WERI-Rb-1 (cell line): ENCODE measurements around the gene BIN2.
A peak's percentile ranks its signal among the peaks of the same experiment; 100 is the strongest.

Experiments
- DNase-seq: peaks from one replicate; pipeline ENCODE4 v3.0.0-alpha.2; 2020
- H3K27ac ChIP-seq: fragments of 250-450 bp; sonication (Bioruptor Pico); 2 replicates; pipeline ENCODE4 v1.5.1; 2020; ENCODE audit warnings: mild to moderate bottlenecking, moderate library complexity
- H3K27me3 ChIP-seq: fragments of 250-450 bp; sonication (Bioruptor Pico); 2 replicates; pipeline ENCODE4 v1.5.1; 2021; ENCODE audit warnings: mild to moderate bottlenecking, low read depth, moderate library complexity; ENCODE audit not compliant: insufficient read depth, severe bottlenecking
- H3K36me3 ChIP-seq: fragments of 250-450 bp; sonication (Bioruptor Pico); 2 replicates; pipeline ENCODE4 v1.5.1; 2020; ENCODE audit warnings: mild to moderate bottlenecking, moderate library complexity
- H3K4me3 ChIP-seq: 2 replicates; pipeline ENCODE4 v1.5.1; 2011; ENCODE audit warnings: low read depth, mild to moderate bottlenecking, control low read depth, low read length
- H3K9me3 ChIP-seq: fragments of 250-450 bp; sonication (Bioruptor Pico); 2 replicates; pipeline ENCODE4 v1.5.1; 2021; ENCODE audit warnings: mild to moderate bottlenecking, moderate library complexity; ENCODE audit not compliant: severe bottlenecking
- TF ChIP-seq, protein P1 (sequence below): IDR thresholded peaks from 2 replicates; pipeline ENCODE4 v1.5.1; 2011; ENCODE audit warnings: low read depth, mild to moderate bottlenecking, control low read depth, inconsistent platforms, low read length

Gene BIN2

DNA sequence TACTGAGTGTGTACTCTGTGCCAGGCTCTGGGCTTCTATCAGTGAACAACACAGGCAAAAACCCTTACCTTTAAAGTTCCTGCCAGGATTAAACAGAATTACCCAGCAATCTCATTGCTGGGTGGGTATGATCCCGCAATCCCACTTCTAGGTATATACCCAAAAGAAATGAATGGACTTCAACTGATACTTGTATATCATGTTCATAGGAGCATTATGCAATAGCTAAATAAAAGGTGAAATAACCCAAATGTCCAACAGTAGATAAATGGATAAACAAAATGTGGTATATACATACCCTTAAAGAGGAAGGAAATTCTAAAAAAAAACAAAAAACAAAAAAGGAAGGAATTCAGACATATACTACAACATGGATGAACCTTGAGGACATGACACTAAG lies 70.7 kb downstream of the BIN2 start:
- no peaks in the 10 kb centered on the region for H3K9me3 ChIP-seq
- no peaks in the 10 kb centered on the region for H3K27me3 ChIP-seq
- no peak for DNase-seq
- TF ChIP-seq, protein P1, sequence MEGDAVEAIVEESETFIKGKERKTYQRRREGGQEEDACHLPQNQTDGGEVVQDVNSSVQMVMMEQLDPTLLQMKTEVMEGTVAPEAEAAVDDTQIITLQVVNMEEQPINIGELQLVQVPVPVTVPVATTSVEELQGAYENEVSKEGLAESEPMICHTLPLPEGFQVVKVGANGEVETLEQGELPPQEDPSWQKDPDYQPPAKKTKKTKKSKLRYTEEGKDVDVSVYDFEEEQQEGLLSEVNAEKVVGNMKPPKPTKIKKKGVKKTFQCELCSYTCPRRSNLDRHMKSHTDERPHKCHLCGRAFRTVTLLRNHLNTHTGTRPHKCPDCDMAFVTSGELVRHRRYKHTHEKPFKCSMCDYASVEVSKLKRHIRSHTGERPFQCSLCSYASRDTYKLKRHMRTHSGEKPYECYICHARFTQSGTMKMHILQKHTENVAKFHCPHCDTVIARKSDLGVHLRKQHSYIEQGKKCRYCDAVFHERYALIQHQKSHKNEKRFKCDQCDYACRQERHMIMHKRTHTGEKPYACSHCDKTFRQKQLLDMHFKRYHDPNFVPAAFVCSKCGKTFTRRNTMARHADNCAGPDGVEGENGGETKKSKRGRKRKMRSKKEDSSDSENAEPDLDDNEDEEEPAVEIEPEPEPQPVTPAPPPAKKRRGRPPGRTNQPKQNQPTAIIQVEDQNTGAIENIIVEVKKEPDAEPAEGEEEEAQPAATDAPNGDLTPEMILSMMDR: no peak
- H3K4me3 ChIP-seq: no peak overlapping the region
- no peak overlapping the region for H3K27ac ChIP-seq
- no peaks in the 10 kb centered on the region for H3K36me3 ChIP-seq

DNA sequence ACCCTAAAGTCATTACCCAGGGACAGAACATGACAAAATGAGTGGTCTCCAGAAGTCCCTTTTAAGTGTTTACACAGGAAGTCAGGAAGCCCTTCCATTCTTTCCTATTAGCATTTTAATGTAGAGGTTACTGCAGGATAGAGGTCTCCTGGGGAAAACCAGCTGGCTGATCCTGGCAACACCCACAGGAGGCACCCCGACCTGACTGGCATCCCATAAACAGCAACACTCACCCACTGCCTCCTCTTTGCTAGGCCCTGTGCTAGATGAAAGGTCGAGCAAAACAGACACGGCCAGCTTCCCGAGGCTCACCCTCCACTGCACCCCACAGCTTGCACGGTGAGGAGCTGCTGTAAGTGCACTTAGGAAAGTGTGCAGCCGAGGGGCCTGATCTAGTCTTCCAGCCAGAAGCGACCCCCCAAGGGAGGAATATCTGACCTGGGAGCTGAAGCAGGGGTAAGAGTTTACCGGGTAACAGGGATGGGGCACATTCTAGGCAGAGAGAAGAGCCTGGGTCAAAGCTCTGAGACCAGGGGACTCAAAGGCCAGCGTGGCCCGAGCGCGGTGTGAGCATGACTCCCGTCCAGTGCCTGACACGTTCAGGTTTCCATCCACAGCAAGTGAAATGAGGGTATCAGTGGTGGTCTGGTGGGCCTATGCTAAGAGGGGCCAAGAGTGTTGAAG lies 76.3 kb downstream of the BIN2 start:
- Histone ChIP-seq H3K4me3 (no peak overlapping the region), H3K27me3 (no peaks in the 10 kb centered on the region), H3K9me3 (no peaks in the 10 kb centered on the region), H3K36me3 (peaks cover 7% of the 10 kb centered on the region), H3K27ac (no peak overlapping the region)
- TF ChIP-seq, protein P1: no peak
- no peak for DNase-seq

DNA sequence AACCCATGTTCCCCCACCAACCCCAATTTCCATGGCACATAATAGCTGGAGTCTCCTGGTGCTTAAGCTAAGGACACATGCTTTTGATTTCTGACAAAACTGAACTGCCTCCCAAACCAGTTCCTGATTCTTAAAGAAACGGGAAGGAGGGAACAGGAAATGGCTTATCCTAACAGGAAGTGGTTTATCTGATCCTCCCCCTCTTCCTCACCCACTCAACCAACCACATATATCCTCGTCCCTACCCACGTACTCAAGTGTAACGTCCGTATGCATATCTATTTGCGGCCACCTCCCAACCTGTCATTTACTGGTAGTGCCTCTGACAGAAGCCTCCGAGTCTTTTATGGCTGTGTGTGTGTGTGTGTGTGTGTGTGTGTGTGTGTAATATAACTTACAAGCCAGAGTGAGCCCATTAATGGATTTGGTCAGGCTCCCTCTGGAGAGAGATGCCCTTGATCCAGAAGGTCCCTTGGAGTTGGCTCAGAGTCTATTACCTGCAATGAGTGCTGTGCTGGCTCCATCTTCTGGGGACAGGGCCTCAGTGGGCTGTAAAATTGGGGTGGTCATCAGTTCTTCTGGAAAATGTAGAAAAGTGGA lies 77.6 kb downstream of the BIN2 start:
- TF ChIP-seq, protein P1: peak; percentile 33; the same call in 1 of the 2 replicates
- no peak overlapping the region for H3K4me3 ChIP-seq
- DNase-seq: peak; percentile 24

DNA sequence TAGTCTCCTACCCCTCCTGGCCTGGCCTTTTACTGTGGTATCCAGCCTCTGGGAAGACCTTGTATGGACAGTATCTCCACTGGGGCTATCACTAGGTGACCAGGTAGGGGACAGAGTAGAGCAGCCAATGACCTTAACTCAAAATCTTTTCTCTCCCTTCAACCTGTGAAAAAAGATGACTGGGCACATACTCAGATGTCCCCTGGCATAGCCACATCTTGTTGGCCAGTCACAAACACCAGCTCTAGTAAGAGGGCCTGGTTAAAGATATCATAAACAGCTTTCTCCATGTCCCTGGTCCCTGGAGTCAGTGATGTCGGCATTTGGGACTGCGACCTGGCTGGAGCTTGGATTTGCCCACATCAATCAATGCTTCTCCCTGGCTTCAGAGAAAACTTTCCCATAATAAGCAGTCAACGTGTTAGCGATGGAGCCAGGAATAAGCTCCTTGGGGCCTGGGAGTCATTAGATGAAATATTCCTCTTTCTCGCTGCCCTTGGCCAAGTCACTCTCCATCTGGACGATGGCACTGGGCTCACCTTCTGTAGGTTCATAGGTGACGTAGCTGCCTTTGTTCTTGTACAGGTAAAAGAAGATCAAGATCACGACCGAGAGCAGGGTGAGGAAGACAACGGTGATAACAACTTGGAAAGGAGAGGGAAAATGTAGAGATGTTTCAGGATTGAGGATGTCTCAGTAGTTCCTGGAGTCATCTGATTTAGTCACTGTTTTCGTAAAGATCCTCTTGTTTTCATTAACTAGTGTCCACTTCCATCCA lies 78.3 kb downstream of the BIN2 start:
- H3K27ac ChIP-seq: no peak overlapping the region
- H3K9me3 ChIP-seq: no peaks in the 10 kb centered on the region
- H3K4me3 ChIP-seq: no peak overlapping the region

More for the DNA sequence above, 77.6 kb downstream of the BIN2 start:
- Histone ChIP-seq H3K36me3 (peaks cover 13% of the 10 kb centered on the region), H3K27ac (no peak overlapping the region), H3K9me3 (no peaks in the 10 kb centered on the region), H3K27me3 (no peaks in the 10 kb centered on the region)

DNA sequence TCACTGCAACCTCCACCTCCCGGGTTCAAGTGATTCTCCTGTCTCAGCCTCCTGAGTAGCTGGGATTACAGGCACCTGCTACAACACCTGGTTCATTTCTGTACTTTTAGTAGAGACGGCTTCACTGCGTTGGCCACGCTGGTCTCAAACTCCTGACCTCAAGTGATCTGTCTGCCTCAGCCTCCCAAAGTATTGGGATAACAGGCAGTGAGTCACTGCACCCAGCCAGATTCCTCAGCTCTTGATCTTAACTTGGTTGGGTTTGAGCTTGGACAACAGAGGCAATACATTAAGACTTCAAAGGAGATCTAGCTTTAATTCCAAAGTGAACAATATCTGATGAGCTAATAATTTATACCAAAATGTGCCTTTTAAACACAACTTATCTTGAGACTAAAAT lies 79.7 kb downstream of the BIN2 start:
- no peak overlapping the region for H3K27ac ChIP-seq
- H3K4me3 ChIP-seq: no peak overlapping the region
- H3K9me3 ChIP-seq: no peaks in the 10 kb centered on the region
- H3K36me3 ChIP-seq: peaks cover 26% of the 10 kb centered on the region
- no peaks in the 10 kb centered on the region for H3K27me3 ChIP-seq
- no peak for DNase-seq
- TF ChIP-seq, protein P1: no peak

More for the DNA sequence above, 78.3 kb downstream of the BIN2 start:
- Histone ChIP-seq H3K36me3 (peaks cover 20% of the 10 kb centered on the region), H3K27me3 (no peaks in the 10 kb centered on the region)
- no peak for DNase-seq
- TF ChIP-seq, protein P1: no peak
